CD1c-positive myeloid dendritic cell (primary cell): ENCODE data around the gene PDZD8.
"Not testable (repeated sequence)": the region's sequence is repeated elsewhere in the genome, so short reads cannot be mapped to it uniquely, and the experiment has no call there.

ENCODE experiments used
- DNase-seq: peaks from one replicate; pipeline ENCODE4 v3.0.0-alpha.2; 2016; ENCODE audit errors: extremely low spot score

Gene PDZD8

DNA sequence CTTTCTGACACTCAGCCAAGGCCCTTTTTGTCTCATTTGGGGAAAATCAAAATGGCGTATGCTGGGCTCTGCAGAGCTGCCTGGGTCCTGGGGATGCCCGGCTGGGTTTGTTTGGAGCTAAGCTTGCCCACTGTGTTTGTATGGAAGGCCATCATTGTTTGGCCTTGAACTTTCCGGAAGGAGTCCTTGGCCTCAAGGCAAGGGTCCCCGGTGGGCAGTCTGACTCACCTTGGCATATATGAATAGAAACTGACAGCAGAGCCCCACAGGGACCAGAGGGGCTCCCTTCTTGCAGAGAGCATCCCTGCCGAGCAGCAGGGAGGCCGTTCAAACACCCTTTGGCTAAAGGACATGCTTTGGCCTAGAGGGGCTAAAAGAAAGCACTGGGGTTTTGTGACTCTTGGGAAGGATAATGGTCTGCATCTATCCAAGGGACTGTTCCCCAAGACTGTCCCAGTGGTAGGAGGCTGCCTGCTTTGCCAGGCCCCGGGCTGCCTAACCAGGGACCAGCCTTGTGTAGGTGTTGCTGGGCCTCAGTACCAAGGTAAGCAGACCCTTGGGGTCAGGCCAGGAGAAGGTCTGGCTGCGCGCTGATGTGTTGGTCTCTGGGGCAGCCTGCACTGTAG is 119.3 kb downstream of the PDZD8 start:
- no peak for DNase-seq

- no peak for DNase-seq
Measured at GRCh38 chr10:117254774-117255735, 120.2 kb downstream of the PDZD8 start.

DNA sequence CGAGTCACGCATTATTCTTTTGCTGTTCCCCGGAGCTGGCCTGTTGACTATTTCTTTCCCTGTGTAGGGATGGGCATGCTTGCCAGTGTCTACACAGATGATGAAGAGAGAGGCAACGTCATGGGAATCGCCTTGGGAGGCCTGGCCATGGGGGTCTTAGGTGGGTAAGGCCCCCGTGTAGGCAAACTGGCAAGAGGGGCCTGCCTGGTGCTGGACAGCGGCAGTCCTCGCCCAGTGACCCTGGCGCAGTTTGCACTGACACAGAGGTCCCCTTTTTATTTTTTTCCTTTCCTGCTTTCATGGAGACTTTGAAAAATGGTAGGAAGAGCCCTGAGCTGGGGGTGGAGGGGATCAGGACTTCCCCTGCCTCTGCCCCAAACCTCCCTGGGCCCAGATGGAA is 120.9 kb downstream of the PDZD8 start:
- DNase-seq = no peak

- DNase-seq = no peak
Measured at GRCh38 chr10:117253908-117254307, 121.3 kb downstream of the PDZD8 start.

DNA sequence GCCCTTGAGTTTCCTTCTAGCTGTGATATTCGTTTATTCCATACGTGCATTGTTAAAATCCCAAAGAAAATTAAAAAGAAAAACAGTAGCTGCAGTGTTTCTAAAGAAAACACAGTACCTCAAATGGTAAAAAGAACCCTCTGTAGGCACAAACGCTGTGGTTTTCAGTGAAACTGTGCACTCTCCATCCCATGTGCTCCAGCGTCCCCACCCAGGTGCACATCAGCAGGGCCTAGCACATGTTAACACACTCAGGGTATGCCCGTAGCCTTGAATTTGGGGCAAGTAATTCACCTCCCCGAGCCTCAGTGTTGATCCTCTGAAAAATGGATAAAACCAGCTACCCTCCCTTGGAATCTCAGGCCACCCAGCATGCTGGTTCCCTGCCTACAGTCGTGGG is 124.8 kb downstream of the PDZD8 start:
- no peak for DNase-seq

DNA sequence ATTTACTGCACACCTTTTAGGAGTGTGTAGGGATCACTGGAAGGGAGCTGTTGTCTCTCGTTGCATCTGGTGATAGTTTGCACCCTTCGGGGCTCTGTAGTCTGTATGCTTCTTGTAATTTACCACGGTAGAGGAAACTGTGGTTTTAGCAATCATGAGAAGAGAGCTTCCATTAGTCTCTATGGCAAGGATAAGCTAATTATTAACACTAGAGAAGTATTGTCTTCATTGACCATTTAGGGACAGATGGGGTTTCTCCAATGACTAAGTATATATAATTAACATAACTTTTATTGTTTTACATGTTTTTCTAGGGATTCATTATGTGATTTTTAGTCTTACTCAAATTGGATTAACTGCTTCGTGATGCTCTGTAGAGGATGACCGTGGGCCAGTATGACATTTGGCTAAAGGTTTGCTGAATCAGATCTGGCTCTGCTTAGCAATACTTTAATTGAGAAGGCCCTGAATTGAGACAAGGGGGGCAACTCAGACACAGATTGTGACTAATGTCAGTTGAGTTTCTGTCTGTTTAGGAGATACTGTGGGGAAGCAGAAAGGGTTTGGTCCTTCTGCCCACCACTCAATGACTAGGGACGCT is 125.6 kb downstream of the PDZD8 start:
- DNase-seq = no peak

GRCh38 chr10:117248750-117249465 is 126.3 kb downstream of the PDZD8 start:
- DNase-seq = no peak

GRCh38 chr10:117246997-117247671 is 128.1 kb downstream of the PDZD8 start:
- no peak for DNase-seq

- DNase-seq = no peak
Measured at GRCh38 chr10:117242463-117242832, 132.8 kb downstream of the PDZD8 start.

GRCh38 chr10:117241541-117242462 is 133.4 kb downstream of the PDZD8 start:
- DNase-seq = no peak

GRCh38 chr10:117240621-117241529 is 134.4 kb downstream of the PDZD8 start, which contains the start of gene SLC18A2:
SLC18A2 (plus strand) TSS chr10:117241114; CDS start chr10:117241694, 580 bp downstream.
- no peak for DNase-seq

DNA sequence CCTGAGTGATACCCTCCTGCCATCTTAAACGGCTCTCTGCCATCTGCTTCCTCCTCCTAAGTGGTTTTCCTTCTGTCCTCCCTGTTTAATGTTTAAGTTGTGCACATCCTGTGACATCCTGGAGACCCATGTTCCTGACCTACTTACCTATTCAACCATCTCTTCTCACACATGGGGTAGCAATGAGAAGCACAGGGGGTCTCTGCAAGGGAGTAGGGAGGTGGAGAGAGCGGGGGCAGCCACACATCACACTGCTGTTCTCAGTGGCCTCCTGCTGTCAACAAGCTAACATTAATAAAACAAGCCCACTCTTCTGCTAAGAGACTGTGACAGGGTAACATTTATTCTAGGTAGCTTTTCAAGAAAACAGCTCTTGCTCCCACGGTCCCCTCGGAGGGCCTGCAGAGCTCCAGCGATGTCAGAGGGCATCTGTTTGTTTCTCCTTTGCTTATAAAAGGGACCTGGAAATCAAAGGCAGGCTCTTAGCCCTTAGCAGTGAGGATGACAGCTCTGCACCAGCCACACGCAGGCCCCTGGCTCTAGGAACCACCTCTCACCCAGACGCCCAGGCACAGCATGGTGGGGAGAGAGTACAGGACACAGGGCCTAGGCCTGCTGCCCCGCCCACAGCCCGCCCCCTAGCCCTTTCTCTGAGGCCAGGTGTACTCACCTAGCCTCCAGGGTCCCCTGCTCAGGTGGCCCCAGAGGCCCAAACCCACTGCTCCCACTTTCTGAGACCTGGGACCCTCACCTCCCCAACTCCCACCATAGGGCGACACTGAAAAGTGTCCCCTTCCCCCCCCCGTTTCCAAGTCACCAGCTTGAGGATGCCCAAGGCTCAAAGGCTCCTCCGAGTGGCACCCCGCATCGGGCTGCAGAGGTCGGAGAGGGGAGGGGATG is 135.3 kb downstream of the PDZD8 start:
- no peak for DNase-seq

GRCh38 chr10:117239051-117239450 is 136.2 kb downstream of the PDZD8 start:
- DNase-seq = no peak

DNA sequence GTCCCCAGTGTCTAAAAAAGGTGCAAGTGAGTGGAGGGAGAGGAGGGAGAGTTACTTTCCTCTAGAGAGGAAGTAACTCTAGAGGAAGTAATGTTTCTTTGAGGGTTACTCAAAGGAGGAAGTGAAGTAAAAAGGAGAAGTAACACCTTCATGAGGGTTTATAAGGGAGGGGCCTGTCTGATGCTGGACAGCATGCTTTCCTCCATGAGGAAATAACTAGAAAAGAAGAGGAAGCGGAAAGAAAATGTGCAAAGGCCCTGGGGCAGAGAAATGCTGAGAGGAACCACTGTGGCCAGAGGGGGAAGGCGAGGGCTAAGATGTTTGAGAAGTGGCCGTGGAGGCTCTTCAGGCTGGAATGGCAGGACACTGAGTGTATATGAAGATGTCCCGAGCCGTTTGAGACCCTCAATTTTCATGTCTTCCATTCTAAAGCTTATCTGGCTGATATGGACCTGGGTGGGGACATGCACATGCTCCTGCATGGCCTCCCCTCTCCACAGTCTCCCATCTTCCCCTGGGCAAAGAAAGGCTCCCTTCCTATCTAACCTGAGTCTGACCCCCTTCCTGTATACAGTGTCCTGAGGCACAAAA is 137.7 kb downstream of the PDZD8 start:
- DNase-seq = peak; percentile 78

- DNase-seq = not testable (repeated sequence)
Measured at GRCh38 chr10:117230107-117230506, 145.1 kb downstream of the PDZD8 start.

GRCh38 chr10:117228210-117228609 is 147.0 kb downstream of the PDZD8 start:
- no peak for DNase-seq
